Coronary artery (tissue), 2 donors: ENCODE data around the gene SEPTIN2.

Experiments used
- DNase-seq: peaks from one replicate; pipeline ENCODE4 v3.0.0-alpha.2; 2017; ENCODE audit warnings: low spot score
- H3K27ac ChIP-seq, 2 donors: fragments of 200-600 bp; sonication (generic); one replicate each; pipeline ENCODE4 v1.5.1; 2016 to 2019
- H3K4me3 ChIP-seq: fragments of 200-600 bp; sonication (generic); 2 replicates; pipeline ENCODE4 v1.5.1; 2016; ENCODE audit warnings: mild to moderate bottlenecking, moderate library complexity
- TF ChIP-seq, protein P1 (sequence below): fragments of 200-600 bp; sonication (generic); IDR thresholded peaks from one replicate; pipeline ENCODE4 v1.5.1; 2019; ENCODE audit warnings: antibody characterized with exemption

Gene SEPTIN2

GRCh38 chr2:241351640-241352031, 35.9 kb downstream of the SEPTIN2 start:
- no peak for DNase-seq
- TF ChIP-seq, protein P1, sequence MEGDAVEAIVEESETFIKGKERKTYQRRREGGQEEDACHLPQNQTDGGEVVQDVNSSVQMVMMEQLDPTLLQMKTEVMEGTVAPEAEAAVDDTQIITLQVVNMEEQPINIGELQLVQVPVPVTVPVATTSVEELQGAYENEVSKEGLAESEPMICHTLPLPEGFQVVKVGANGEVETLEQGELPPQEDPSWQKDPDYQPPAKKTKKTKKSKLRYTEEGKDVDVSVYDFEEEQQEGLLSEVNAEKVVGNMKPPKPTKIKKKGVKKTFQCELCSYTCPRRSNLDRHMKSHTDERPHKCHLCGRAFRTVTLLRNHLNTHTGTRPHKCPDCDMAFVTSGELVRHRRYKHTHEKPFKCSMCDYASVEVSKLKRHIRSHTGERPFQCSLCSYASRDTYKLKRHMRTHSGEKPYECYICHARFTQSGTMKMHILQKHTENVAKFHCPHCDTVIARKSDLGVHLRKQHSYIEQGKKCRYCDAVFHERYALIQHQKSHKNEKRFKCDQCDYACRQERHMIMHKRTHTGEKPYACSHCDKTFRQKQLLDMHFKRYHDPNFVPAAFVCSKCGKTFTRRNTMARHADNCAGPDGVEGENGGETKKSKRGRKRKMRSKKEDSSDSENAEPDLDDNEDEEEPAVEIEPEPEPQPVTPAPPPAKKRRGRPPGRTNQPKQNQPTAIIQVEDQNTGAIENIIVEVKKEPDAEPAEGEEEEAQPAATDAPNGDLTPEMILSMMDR = no peak
- Histone ChIP-seq H3K4me3 (no peak overlapping the region), H3K27ac (no peak overlapping the region)

GRCh38 chr2:241352227-241352626, 36.5 kb downstream of the SEPTIN2 start:
- Histone ChIP-seq H3K27ac (no peak overlapping the region), H3K4me3 (no peak overlapping the region)
- no peak for DNase-seq
- TF ChIP-seq, protein P1 = no peak

GRCh38 chr2:241354668-241355658, 39.2 kb downstream of the SEPTIN2 start:
- Histone ChIP-seq H3K4me3 (peak overlapping the region; percentile 63), H3K27ac (peak overlapping the region in 1 of 2 donors; percentile 88)
- peak; percentile 91 for DNase-seq
- TF ChIP-seq, protein P1 = no peak

DNA sequence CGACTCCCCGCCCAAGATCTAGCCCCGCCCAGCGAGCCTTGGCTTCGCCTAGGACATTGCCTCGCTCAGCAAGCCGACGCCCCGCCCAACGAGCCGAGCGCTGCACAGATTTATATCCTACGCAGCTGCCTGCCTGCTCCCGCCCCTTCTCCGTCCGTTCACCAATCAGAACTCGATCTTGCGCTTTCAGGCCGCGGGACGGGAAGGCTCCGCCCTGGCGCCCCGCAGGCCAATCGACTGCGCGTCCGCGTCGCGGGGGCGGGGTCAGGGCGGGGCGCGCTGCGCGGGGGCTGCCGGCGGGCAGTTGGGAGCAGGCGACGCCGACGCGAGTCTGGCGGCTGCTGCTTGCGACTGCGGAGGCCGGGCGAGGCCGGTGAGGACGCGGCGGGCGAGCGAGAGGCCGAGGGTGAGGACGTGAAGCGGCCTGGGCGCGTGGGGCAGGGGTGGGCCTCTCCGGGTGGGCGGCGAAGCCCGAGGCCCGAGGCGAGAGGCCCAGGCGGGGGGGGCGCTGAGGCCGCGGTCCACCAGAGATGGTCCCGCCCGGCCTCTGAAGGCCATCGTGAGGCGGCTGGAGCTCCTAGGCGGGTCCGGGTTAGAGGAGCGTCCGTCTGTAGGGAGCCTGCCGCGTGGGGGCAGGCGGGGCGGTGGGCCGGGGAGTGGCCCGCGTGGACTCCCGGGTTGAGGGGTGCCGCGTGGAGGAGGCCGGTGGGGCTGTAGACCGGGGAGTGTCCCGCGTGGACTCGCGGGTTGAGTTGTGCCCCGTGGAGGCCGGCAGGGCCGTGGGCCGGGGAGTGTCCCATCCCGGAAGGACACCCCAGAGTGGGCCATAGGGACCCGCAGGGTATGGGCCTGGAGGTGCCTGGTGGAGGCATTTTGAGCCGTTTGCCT, 40.5 kb downstream of the SEPTIN2 start, which contains the start of gene FARP2:
TSS of gene FARP2 (plus strand) at position 303 of the 888 bp plus-strand sequence. CDS start 16,823 bp downstream, outside the sequence.
- Histone ChIP-seq H3K4me3 (peak within 1 kb of the TSS; percentile 90), H3K27ac (peak within 1 kb of the TSS; percentile 86 to 96)
- DNase-seq = peak; percentile 99
- TF ChIP-seq, protein P1 = no peak

- TF ChIP-seq, protein P1 = no peak
- DNase-seq = no peak
- H3K27ac ChIP-seq = peak overlapping the region; percentile 86 to 96
- peak overlapping the region; percentile 90 for H3K4me3 ChIP-seq
These were observed 41.1 kb downstream of the SEPTIN2 start for GRCh38 chr2:241356871-241357260.

- H3K27ac ChIP-seq = no peak overlapping the region
- peak overlapping the region; percentile 90 for H3K4me3 ChIP-seq
- DNase-seq = no peak
- TF ChIP-seq, protein P1 = no peak
These were observed 41.8 kb downstream of the SEPTIN2 start for GRCh38 chr2:241357531-241357930.
